Left colon (tissue), 2 donors: ENCODE results near the gene PHETA1. TPM values are rescaled to one million over a fixed set of nuclear protein-coding genes. Genes with fewer than 3 reads are reported as not detected.
"Not testable (repeated sequence)": the region's sequence is repeated elsewhere in the genome, so short reads cannot be mapped to it uniquely, and the experiment has no call there.

Experiments used
- ATAC-seq: fragments of 200-7000 bp; cut with Tn5 transposase; one replicate; pipeline ENCODE4 v1.9.1; 2020; ENCODE audit warnings: mild to moderate bottlenecking, moderate library complexity
- DNase-seq, 2 donors: peaks; one replicate each; pipeline ENCODE4 v3.0.0-alpha.2; 2020
- intact Hi-C, 2 donors: fragments of 100-400 bp; cut with DNase I in 1 of 2; cut with micrococcal nuclease in 1 of 2; formaldehyde crosslinking; loops; one replicate each; pipeline versions ENCODE4 v1.11.2 to v1.14.0; 2022; cut with DNase I, micrococcal nuclease
- total RNA-seq, 2 donors: library from RNA; stranded (reverse); fragmentation: NEBNext Ultra II Directional; extraction: Animal tissue kit (Norgen Biotek cat#: 25700); gene quantifications; one replicate each; pipeline ENCODE4 v1.2.1, GENCODE V29; 2021
- donor health status: DM: no; HTN: no; CAD: no.
- donor health status: DM: yes; HTN: yes; CAD: no.

Gene PHETA1
- total RNA-seq, 2 donors from 2014 or later = 27.9 to 39.1 TPM

- peak; percentile 41 for ATAC-seq
- no peak for DNase-seq
- intact Hi-C loops = no loop called here
Measured at GRCh38 chr12:111339321-111339938, 29.5 kb downstream of the PHETA1 start.

- ATAC-seq = no peak
- DNase-seq = no peak
- intact Hi-C loops = no loop called here
Measured at GRCh38 chr12:111338096-111338495, 30.8 kb downstream of the PHETA1 start.

- no peak for ATAC-seq
- intact Hi-C loops = no loop called here
- no peak for DNase-seq
Measured at GRCh38 chr12:111337371-111337770, 31.5 kb downstream of the PHETA1 start.

- intact Hi-C loops, DNase-seq, ATAC-seq: not testable (repeated sequence)
Measured at GRCh38 chr12:111336411-111336810, 32.5 kb downstream of the PHETA1 start.

GRCh38 chr12:111335811-111336210 is 33.1 kb downstream of the PHETA1 start:
- no peak for ATAC-seq
- DNase-seq = no peak
- intact Hi-C loops = no loop called here

- ATAC-seq, intact Hi-C loops: not testable (repeated sequence)
Measured at GRCh38 chr12:111335301-111335700, 33.6 kb downstream of the PHETA1 start.

GRCh38 chr12:111334393-111334915 is 34.4 kb downstream of the PHETA1 start:
- DNase-seq (no peak), ATAC-seq (no peak)

More at GRCh38 chr12:111335301-111335700, 33.6 kb downstream of the PHETA1 start:
- DNase-seq = not testable (repeated sequence)

GRCh38 chr12:111330800-111331752 is 37.8 kb downstream of the PHETA1 start:
- intact Hi-C loops = no loop called here
- DNase-seq (no peak), ATAC-seq (peak; percentile 64)

More at GRCh38 chr12:111334393-111334915, 34.4 kb downstream of the PHETA1 start:
- intact Hi-C loops = no loop called here

- ATAC-seq (no peak), DNase-seq (no peak)
- intact Hi-C loops = no loop called here
Measured at GRCh38 chr12:111328138-111328537, 40.8 kb downstream of the PHETA1 start.

GRCh38 chr12:111327474-111327873 is 41.4 kb downstream of the PHETA1 start:
- ATAC-seq (no peak), DNase-seq (no peak)
- intact Hi-C loops = no loop called here

GRCh38 chr12:111322336-111323250 is 46.3 kb downstream of the PHETA1 start:
- intact Hi-C loops = no loop called here
- ATAC-seq = no peak
- no peak for DNase-seq

GRCh38 chr12:111321317-111321716 is 47.6 kb downstream of the PHETA1 start:
- DNase-seq = no peak
- intact Hi-C loops = no loop called here
- no peak for ATAC-seq

GRCh38 chr12:111320258-111321050 is 48.4 kb downstream of the PHETA1 start:
- intact Hi-C loops = no loop called here
- ATAC-seq = no peak

GRCh38 chr12:111319600-111320257 is 49.2 kb downstream of the PHETA1 start:
- intact Hi-C loops = loop anchor here in 1 of 2 donors (5.0 kb wide), 1 partner anchor 297 kb away; no protein-coding TSS in a partner anchor
- ATAC-seq (no peak), DNase-seq (no peak)

More at GRCh38 chr12:111320258-111321050, 48.4 kb downstream of the PHETA1 start:
- no peak for DNase-seq

GRCh38 chr12:111318450-111318849 is 50.4 kb downstream of the PHETA1 start:
- no peak for ATAC-seq
- intact Hi-C loops = loop anchor here in 1 of 2 donors (5.0 kb wide), 1 partner anchor 296 kb away; no protein-coding TSS in a partner anchor

GRCh38 chr12:111316671-111317070 is 52.2 kb downstream of the PHETA1 start:
- no peak for DNase-seq
- ATAC-seq = no peak
- intact Hi-C loops = loop anchor here in 1 of 2 donors (5.0 kb wide), 1 partner anchor 294 kb away; no protein-coding TSS in a partner anchor

More at GRCh38 chr12:111318450-111318849, 50.4 kb downstream of the PHETA1 start:
- no peak for DNase-seq

GRCh38 chr12:111314953-111315539 is 53.8 kb downstream of the PHETA1 start:
- ATAC-seq (no peak), DNase-seq (no peak)
- intact Hi-C loops = loop anchor here in 1 of 2 donors (5.0 kb wide), 2 partner anchors 293 to 378 kb away; no protein-coding TSS in a partner anchor
